ENCODE data around the gene NR6A1.

The NR6A1 gene

DNA sequence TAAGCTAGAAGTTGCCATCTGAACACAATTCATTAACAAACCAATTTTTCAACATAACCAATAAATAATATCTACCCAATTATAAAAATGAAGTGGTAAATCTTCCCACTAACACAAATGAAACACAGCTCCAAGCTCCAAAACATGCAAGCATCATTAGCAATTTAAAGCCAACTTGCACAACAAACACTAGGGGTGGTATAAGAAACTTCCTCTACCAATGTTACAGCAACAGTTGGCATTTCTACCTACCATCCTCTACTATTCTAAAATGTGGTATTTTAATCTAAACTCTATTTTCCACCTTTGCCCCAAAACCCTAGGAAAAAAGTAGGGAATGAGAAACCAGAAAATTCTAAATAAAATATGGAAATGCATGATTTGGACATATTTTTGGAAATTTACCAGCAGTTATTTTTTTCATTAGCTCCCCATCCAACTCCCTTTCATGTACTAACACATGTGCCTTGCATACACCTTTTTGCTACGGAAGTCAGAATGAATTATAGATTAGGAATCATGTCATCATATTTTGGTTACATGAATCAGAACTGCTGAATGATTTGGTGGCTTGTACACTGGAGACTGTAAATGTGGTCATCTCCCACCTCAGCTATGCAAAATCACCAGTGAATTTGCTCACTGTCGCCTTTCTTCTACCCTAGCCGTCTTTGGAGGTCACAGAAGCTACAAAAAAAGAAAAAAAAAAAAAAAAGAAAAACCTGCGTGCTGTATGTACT, 4.1 kb downstream of the NR6A1 start:
- Histone ChIP-seq H3K4me1 (ENCODE audit: control insufficient read depth, low read length) (peaks cover 58% of the 10 kb centered on the region), H3K79me2 (ENCODE audit: control insufficient read depth, low read length) (peaks cover 74% of the 10 kb centered on the region), H3K27ac (ENCODE audit: low read depth, low read length) (no peak overlapping the region)

DNA sequence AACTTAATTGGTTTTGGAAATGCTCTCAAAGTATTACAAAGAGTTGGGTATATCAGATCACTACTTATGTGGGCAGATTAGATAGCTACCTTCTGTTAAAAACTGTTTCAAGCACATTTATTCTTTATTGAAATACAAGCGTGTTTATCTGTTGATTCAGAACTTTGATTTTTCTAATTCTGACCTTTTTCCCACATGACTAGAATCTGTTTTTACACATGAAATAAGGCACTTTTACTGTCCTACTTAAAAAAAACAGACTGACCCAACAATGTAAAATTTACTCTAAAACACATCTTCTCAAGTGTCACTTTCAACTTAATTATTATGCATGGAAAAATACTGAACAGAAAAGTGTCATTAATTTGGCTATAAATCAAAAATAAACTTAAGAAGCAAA, 4.8 kb downstream of the NR6A1 start:
- H3K4me3 ChIP-seq (ENCODE audit: low read length), result no peak overlapping the region
- H3K4me1 ChIP-seq (ENCODE audit: control insufficient read depth, low read length), result peaks cover 59% of the 10 kb centered on the region
- peaks cover 15% of the 10 kb centered on the region for H3K27me3 ChIP-seq (ENCODE audit: control insufficient read depth, low read length)
- no peak overlapping the region for H3K27ac ChIP-seq (ENCODE audit: low read depth, low read length)
- peaks cover 3% of the 10 kb centered on the region; the same call in 1 of the 2 replicates for H3F3A ChIP-seq (ENCODE audit: control insufficient read depth, insufficient read depth)
- TF ChIP-seq, protein P1, sequence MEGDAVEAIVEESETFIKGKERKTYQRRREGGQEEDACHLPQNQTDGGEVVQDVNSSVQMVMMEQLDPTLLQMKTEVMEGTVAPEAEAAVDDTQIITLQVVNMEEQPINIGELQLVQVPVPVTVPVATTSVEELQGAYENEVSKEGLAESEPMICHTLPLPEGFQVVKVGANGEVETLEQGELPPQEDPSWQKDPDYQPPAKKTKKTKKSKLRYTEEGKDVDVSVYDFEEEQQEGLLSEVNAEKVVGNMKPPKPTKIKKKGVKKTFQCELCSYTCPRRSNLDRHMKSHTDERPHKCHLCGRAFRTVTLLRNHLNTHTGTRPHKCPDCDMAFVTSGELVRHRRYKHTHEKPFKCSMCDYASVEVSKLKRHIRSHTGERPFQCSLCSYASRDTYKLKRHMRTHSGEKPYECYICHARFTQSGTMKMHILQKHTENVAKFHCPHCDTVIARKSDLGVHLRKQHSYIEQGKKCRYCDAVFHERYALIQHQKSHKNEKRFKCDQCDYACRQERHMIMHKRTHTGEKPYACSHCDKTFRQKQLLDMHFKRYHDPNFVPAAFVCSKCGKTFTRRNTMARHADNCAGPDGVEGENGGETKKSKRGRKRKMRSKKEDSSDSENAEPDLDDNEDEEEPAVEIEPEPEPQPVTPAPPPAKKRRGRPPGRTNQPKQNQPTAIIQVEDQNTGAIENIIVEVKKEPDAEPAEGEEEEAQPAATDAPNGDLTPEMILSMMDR (IDR thresholded peaks at IDR 0.05; ENCODE audit: low read depth, low read length, poor library complexity, severe bottlenecking), result no peak
- no peak for TF ChIP-seq EZH2phosphoT487 (IDR thresholded peaks at IDR 0.05; ENCODE audit: borderline replicate concordance, low read length)
- no peaks in the 10 kb centered on the region for H3K36me3 ChIP-seq (ENCODE audit: control insufficient read depth, low read length)
- no peaks in the 10 kb centered on the region for H3K9me2 ChIP-seq (replicated peaks; ENCODE audit: control insufficient read depth, low read length)
- H3K79me2 ChIP-seq (ENCODE audit: control insufficient read depth, low read length), result peaks cover 74% of the 10 kb centered on the region
- peak overlapping the region; percentile 47; the same call in 1 of the 2 replicates for H3K4me2 ChIP-seq (ENCODE audit: low read length)
- H3K9me3 ChIP-seq (ENCODE audit: control insufficient read depth, insufficient read depth, low read length), result no peaks in the 10 kb centered on the region
- H4K20me1 ChIP-seq (ENCODE audit: control insufficient read depth, insufficient read depth, low read depth, low read length), result 0 out of 2 replicates have a peak, but pooled peaks cover 5% of the 10 kb centered on the region

More for the DNA sequence above, 4.1 kb downstream of the NR6A1 start:
- no peak overlapping the region for H3K4me3 ChIP-seq (ENCODE audit: low read length)
- no peak overlapping the region for H3K4me2 ChIP-seq (ENCODE audit: low read length)
- no peak for TF ChIP-seq EZH2phosphoT487 (IDR thresholded peaks at IDR 0.05; ENCODE audit: borderline replicate concordance, low read length)
- TF ChIP-seq, protein P1 (IDR thresholded peaks at IDR 0.05; ENCODE audit: low read depth, low read length, poor library complexity, severe bottlenecking), result peak; percentile 25
- no peaks in the 10 kb centered on the region for H3K9me3 ChIP-seq (ENCODE audit: control insufficient read depth, insufficient read depth, low read length)
- peaks cover 3% of the 10 kb centered on the region; the same call in 1 of the 2 replicates for H3F3A ChIP-seq (ENCODE audit: control insufficient read depth, insufficient read depth)
- H3K9me2 ChIP-seq (replicated peaks; ENCODE audit: control insufficient read depth, low read length), result no peaks in the 10 kb centered on the region
- H3K36me3 ChIP-seq (ENCODE audit: control insufficient read depth, low read length), result no peaks in the 10 kb centered on the region
- peaks cover 15% of the 10 kb centered on the region for H3K27me3 ChIP-seq (ENCODE audit: control insufficient read depth, low read length)
- H4K20me1 ChIP-seq (ENCODE audit: control insufficient read depth, insufficient read depth, low read depth, low read length), result 0 out of 2 replicates have a peak, but pooled peaks cover 5% of the 10 kb centered on the region

DNA sequence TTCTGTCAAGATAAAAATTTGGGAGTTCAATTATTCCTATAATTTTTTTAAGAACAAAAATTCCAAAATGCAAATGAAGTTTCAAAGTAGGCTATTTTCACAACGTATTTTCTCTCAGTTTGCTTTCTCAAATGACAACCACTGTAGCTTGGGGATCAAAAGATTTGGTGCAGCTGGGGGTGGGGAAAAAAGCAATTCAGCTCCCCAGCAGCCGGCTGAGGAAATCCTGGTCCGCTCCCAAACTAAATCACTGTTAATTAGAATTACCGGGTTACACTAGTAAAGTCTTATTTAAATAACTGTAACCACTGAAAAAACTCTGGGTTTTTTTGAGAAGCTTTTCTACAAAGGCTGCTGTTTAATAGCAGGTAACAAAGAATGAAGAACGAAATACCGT, 5.7 kb downstream of the NR6A1 start:
- H3K36me3 ChIP-seq (ENCODE audit: control insufficient read depth, low read length), result no peaks in the 10 kb centered on the region
- H3K9me3 ChIP-seq (ENCODE audit: control insufficient read depth, insufficient read depth, low read length), result no peaks in the 10 kb centered on the region
- H4K20me1 ChIP-seq (ENCODE audit: control insufficient read depth, insufficient read depth, low read depth, low read length), result 0 out of 2 replicates have a peak, but pooled peaks cover 5% of the 10 kb centered on the region
- no peak overlapping the region for H3K27ac ChIP-seq (ENCODE audit: low read depth, low read length)
- H3F3A ChIP-seq (ENCODE audit: control insufficient read depth, insufficient read depth), result peaks cover 3% of the 10 kb centered on the region; the same call in 1 of the 2 replicates
- TF ChIP-seq, protein P1 (IDR thresholded peaks at IDR 0.05; ENCODE audit: low read depth, low read length, poor library complexity, severe bottlenecking), result no peak
- no peak for TF ChIP-seq EZH2phosphoT487 (IDR thresholded peaks at IDR 0.05; ENCODE audit: borderline replicate concordance, low read length)
- peak overlapping the region; percentile 47 for H3K4me2 ChIP-seq (ENCODE audit: low read length)
- H3K4me1 ChIP-seq (ENCODE audit: control insufficient read depth, low read length), result peaks cover 61% of the 10 kb centered on the region
- no peaks in the 10 kb centered on the region for H3K9me2 ChIP-seq (replicated peaks; ENCODE audit: control insufficient read depth, low read length)
- peak overlapping the region; percentile 0 for H3K4me3 ChIP-seq (ENCODE audit: low read length)
- H3K27me3 ChIP-seq (ENCODE audit: control insufficient read depth, low read length), result peaks cover 15% of the 10 kb centered on the region
- peaks cover 76% of the 10 kb centered on the region for H3K79me2 ChIP-seq (ENCODE audit: control insufficient read depth, low read length)
